MM.1S (cell line): Measurements from ENCODE around the gene FHIT.
A peak's percentile ranks its signal among the peaks of the same experiment; 100 is the strongest.

Source experiments
- DNase-seq: peaks from one replicate; pipeline ENCODE4 v3.0.0-alpha.2; 2015
- H2AFZ ChIP-seq: fragments of 300-600 bp; sonication (generic); 2 replicates; pipeline ENCODE4 v1.6.0; 2016; ENCODE audit warnings: antibody characterized with exemption, low read length
- H3F3A ChIP-seq: fragments of 300-600 bp; sonication (generic); 2 replicates; pipeline ENCODE4 v1.6.1; 2016; ENCODE audit warnings: mild to moderate bottlenecking, antibody characterized with exemption, low read length, moderate library complexity, mixed read lengths; ENCODE audit not compliant: insufficient read depth
- H3K27ac ChIP-seq: fragments of 300-600 bp; sonication (generic); 2 replicates; pipeline ENCODE4 v1.5.1; 2016; ENCODE audit warnings: mild to moderate bottlenecking, low read length
- H3K27me3 ChIP-seq: fragments of 300-600 bp; sonication (generic); replicated peaks from 2 replicates; pipeline ENCODE4 v1.6.0; 2016; ENCODE audit warnings: low read length; ENCODE audit not compliant: insufficient read depth
- H3K36me3 ChIP-seq: fragments of 300-600 bp; sonication (generic); replicated peaks from 2 replicates; pipeline ENCODE4 v1.6.1; 2016; ENCODE audit warnings: mild to moderate bottlenecking, low read length, mixed read lengths; ENCODE audit not compliant: insufficient read depth
- H3K4me1 ChIP-seq: fragments of 300-600 bp; sonication (generic); 2 replicates; pipeline ENCODE4 v1.6.1; 2016; ENCODE audit warnings: low read length, mixed read lengths
- H3K4me2 ChIP-seq: fragments of 300-600 bp; sonication (generic); 2 replicates; pipeline ENCODE4 v1.6.0; 2016; ENCODE audit warnings: low read depth, low read length
- H3K4me3 ChIP-seq: fragments of 300-600 bp; sonication (generic); 2 replicates; pipeline ENCODE4 v1.5.1; 2016; ENCODE audit warnings: low read length, mixed read lengths
- H3K79me2 ChIP-seq: fragments of 300-600 bp; sonication (generic); 2 replicates; pipeline ENCODE4 v1.6.1; 2016; ENCODE audit warnings: mixed run types, low read length, mixed read lengths
- H3K9ac ChIP-seq: fragments of 300-600 bp; sonication (generic); 2 replicates; pipeline ENCODE4 v1.6.1; 2016; ENCODE audit warnings: low read length, mixed read lengths
- H3K9me2 ChIP-seq: fragments of 300-600 bp; sonication (generic); replicated peaks from 2 replicates; pipeline ENCODE4 v1.6.1; 2016; ENCODE audit warnings: mild to moderate bottlenecking, low read length, mixed read lengths; ENCODE audit not compliant: insufficient read depth
- H3K9me3 ChIP-seq: fragments of 300-600 bp; sonication (generic); replicated peaks from 2 replicates; pipeline ENCODE4 v1.6.1; 2016; ENCODE audit warnings: mild to moderate bottlenecking, low read length, mixed read lengths; ENCODE audit not compliant: insufficient read depth
- H4K20me1 ChIP-seq: fragments of 300-600 bp; sonication (generic); 2 replicates; pipeline ENCODE4 v1.6.1; 2016; ENCODE audit warnings: mild to moderate bottlenecking, low read length, moderate library complexity, mixed read lengths; ENCODE audit not compliant: insufficient read depth
- CTCF ChIP-seq: fragments of 300-600 bp; sonication (generic); IDR thresholded peaks from 2 replicates; pipeline ENCODE4 v1.5.1; 2016; ENCODE audit warnings: antibody characterized with exemption, low read length, mixed read lengths
- EZH2 ChIP-seq: fragments of 300-600 bp; sonication (generic); optimal IDR thresholded peaks from 2 replicates; pipeline ENCODE3; 2017; ENCODE audit warnings: low read depth, mild to moderate bottlenecking, antibody characterized with exemption, low read length, mixed read lengths
- EZH2phosphoT487 ChIP-seq: fragments of 300-600 bp; sonication (generic); IDR thresholded peaks from 2 replicates; pipeline ENCODE4 v1.6.1; 2018; ENCODE audit warnings: antibody characterized with exemption, low read length

FHIT gene

GRCh38 chr3:60017631-60018030, 1233.6 kb downstream of the FHIT start:
- Histone ChIP-seq H3K9me3 (no peaks in the 10 kb centered on the region), H3K36me3 (no peaks in the 10 kb centered on the region), H3F3A (no peaks in the 10 kb centered on the region), H3K27ac (no peak overlapping the region), H3K9ac (no peak overlapping the region), H3K79me2 (no peaks in the 10 kb centered on the region), H3K4me1 (0 out of 2 replicates have a peak, but pooled peaks cover 7% of the 10 kb centered on the region), H3K9me2 (no peaks in the 10 kb centered on the region), H3K4me2 (no peak overlapping the region), H3K4me3 (no peak overlapping the region), H3K27me3 (no peaks in the 10 kb centered on the region), H4K20me1 (no peaks in the 10 kb centered on the region), H2AFZ (no peak overlapping the region)
- DNase-seq: peak; percentile 72
- TF ChIP-seq CTCF (no peak), EZH2 (no peak), EZH2phosphoT487 (no peak)

GRCh38 chr3:60015032-60015705, 1236.1 kb downstream of the FHIT start:
- DNase-seq: no peak
- no peak overlapping the region for H3K4me2 ChIP-seq

DNA sequence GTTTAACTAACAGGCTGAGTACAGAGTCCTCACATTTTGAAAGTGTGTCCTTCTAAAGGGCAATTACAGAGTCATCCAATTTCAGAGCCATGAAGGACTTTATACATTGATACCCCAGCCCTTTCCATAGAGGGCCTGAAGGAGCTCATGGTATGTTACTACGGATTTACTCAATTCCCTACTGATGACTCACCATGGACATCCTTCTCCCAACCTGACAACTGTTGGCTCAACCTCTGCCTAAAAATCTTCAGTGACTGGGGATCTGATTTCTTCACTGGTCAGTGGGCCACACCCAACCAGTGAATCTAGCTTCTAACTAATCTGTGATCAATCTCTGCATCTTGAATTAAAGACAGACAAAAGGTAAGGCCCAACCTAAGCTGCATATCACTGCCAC, 1238.0 kb downstream of the FHIT start:
- Histone ChIP-seq H3F3A (peaks cover 8% of the 10 kb centered on the region), H3K4me2 (no peak overlapping the region), H3K27ac (no peak overlapping the region), H3K36me3 (no peaks in the 10 kb centered on the region), H3K4me3 (no peak overlapping the region), H3K79me2 (no peaks in the 10 kb centered on the region), H3K9me3 (no peaks in the 10 kb centered on the region), H4K20me1 (no peaks in the 10 kb centered on the region), H3K4me1 (peaks cover 25% of the 10 kb centered on the region), H2AFZ (no peak overlapping the region), H3K9me2 (no peaks in the 10 kb centered on the region), H3K9ac (no peak overlapping the region), H3K27me3 (no peaks in the 10 kb centered on the region)
- DNase-seq: no peak
- TF ChIP-seq EZH2: no peak
- no peak for TF ChIP-seq EZH2phosphoT487
- no peak for TF ChIP-seq CTCF

More at GRCh38 chr3:60015032-60015705, 1236.1 kb downstream of the FHIT start:
- no peaks in the 10 kb centered on the region for H3K9me2 ChIP-seq
- TF ChIP-seq CTCF (no peak), EZH2phosphoT487 (no peak), EZH2 (no peak)
- H3K27me3 ChIP-seq: no peaks in the 10 kb centered on the region
- H3K4me1 ChIP-seq: peaks cover 17% of the 10 kb centered on the region
- no peaks in the 10 kb centered on the region for H4K20me1 ChIP-seq
- H3K9me3 ChIP-seq: no peaks in the 10 kb centered on the region
- no peak overlapping the region for H3K9ac ChIP-seq
- peaks cover 5% of the 10 kb centered on the region for H3F3A ChIP-seq
- no peaks in the 10 kb centered on the region for H3K79me2 ChIP-seq
- H3K4me3 ChIP-seq: no peak overlapping the region
- H2AFZ ChIP-seq: no peak overlapping the region
- H3K27ac ChIP-seq: no peak overlapping the region
- H3K36me3 ChIP-seq: no peaks in the 10 kb centered on the region
